IMR-90 (cell line): Measurements from ENCODE around the gene CGB1. TPM values are rescaled to one million over a fixed set of nuclear protein-coding genes. Genes with fewer than 3 reads are reported as not detected.

ENCODE experiments used
- ATAC-seq: fragments of 200-7000 bp; cut with Tn5 transposase; 2 replicates; pipeline ENCODE4 v1.9.1; 2020; ENCODE audit warnings: low read depth, mild to moderate bottlenecking, moderate library complexity
- BruUV-seq: library from RNA; stranded (reverse); fragments of 400-500 nt; replicated peaks from 2 replicates; lab custom pipeline; 2021; lab: Mats Ljungman, UMichigan
- CTCF ChIA-PET: fragments of 300-600 bp; formaldehyde crosslinking; extraction: SDS; loops from one replicate; lab custom pipeline; 2021; ENCODE audit warnings: antibody characterized with exemption; lab: Yijun Ruan, JAX
- POLR2A ChIA-PET: fragments of 300-600 bp; sonication (Branson Sonifier 250); formaldehyde crosslinking; loops from one replicate; lab custom pipeline; 2022; ENCODE audit warnings: antibody characterized with exemption; ENCODE audit not compliant: unreplicated experiment; lab: Charles Lee
- DNase-seq: peaks from one replicate; pipeline ENCODE4 v3.0.0; 2013
- H2AFZ ChIP-seq: replicated peaks from 2 replicates; pipeline ENCODE3; 2013; ENCODE audit warnings: low read length, mild to moderate bottlenecking; ENCODE audit not compliant: poor library complexity
- H2AK5ac ChIP-seq: 2 replicates; pipeline ENCODE4 v1.6.1; 2013; ENCODE audit warnings: low read depth, low read length, inconsistent platforms
- H2AK9ac ChIP-seq: replicated peaks from 2 replicates; pipeline ENCODE3; 2013; ENCODE audit warnings: mild to moderate bottlenecking, low read depth, low read length, moderate library complexity; ENCODE audit not compliant: poor library complexity
- H2BK120ac ChIP-seq: 2 replicates; pipeline ENCODE4 v1.6.1; 2013; ENCODE audit warnings: low read depth, low read length, inconsistent platforms
- H2BK15ac ChIP-seq: 3 replicates; pipeline ENCODE4 v1.6.1; 2013; ENCODE audit warnings: low read depth, low read length, inconsistent platforms
- H2BK20ac ChIP-seq: 2 replicates; pipeline ENCODE4 v1.6.1; 2013; ENCODE audit warnings: low read depth, mild to moderate bottlenecking, inconsistent platforms, low read length, moderate library complexity
- H2BK5ac ChIP-seq: 2 replicates; pipeline ENCODE4 v1.6.1; 2013; ENCODE audit warnings: mild to moderate bottlenecking, low read depth, low read length, inconsistent platforms; ENCODE audit not compliant: poor library complexity, severe bottlenecking
- H3K14ac ChIP-seq: replicated peaks from 2 replicates; pipeline ENCODE4 v1.6.1; 2013; ENCODE audit warnings: low read depth, low read length, inconsistent platforms
- H3K18ac ChIP-seq: 2 replicates; pipeline ENCODE4 v1.6.1; 2013; ENCODE audit warnings: low read depth, low read length, control low read depth
- H3K23ac ChIP-seq: 2 replicates; pipeline ENCODE4 v1.6.1; 2013; ENCODE audit warnings: low read depth, low read length, inconsistent platforms
- H3K27ac ChIP-seq: 2 replicates; pipeline ENCODE4 v1.5.1; 2013; ENCODE audit warnings: mild to moderate bottlenecking, control low read depth, low read length; ENCODE audit not compliant: insufficient read depth
- H3K27me3 ChIP-seq: 2 replicates; pipeline ENCODE4 v1.6.1; 2013; ENCODE audit warnings: low read length; ENCODE audit not compliant: control insufficient read depth, insufficient read depth
- H3K36me3 ChIP-seq: 2 replicates; pipeline ENCODE4 v1.6.1; 2013; ENCODE audit warnings: low read length, mixed read lengths; ENCODE audit not compliant: control insufficient read depth, insufficient read depth
- H3K4ac ChIP-seq: 2 replicates; pipeline ENCODE4 v1.6.1; 2013; ENCODE audit warnings: low read depth, low read length, inconsistent platforms
- H3K4me1 ChIP-seq: 2 replicates; pipeline ENCODE4 v1.6.1; 2013; ENCODE audit warnings: low read length, mixed read lengths; ENCODE audit not compliant: control insufficient read depth, insufficient read depth
- H3K4me2 ChIP-seq: 2 replicates; pipeline ENCODE4 v1.6.1; 2013; ENCODE audit warnings: low read depth, mild to moderate bottlenecking, control low read depth, low read length, moderate library complexity
- H3K4me3 ChIP-seq: 2 replicates; pipeline ENCODE4 v1.5.1; 2013; ENCODE audit warnings: low read depth, mild to moderate bottlenecking, control low read depth, low read length, moderate library complexity; ENCODE audit not compliant: insufficient read depth
- H3K56ac ChIP-seq: 2 replicates; pipeline ENCODE4 v1.6.1; 2013; ENCODE audit warnings: low read length, inconsistent platforms; ENCODE audit not compliant: insufficient read depth; ENCODE audit errors: extremely low read depth
- H3K79me1 ChIP-seq, 2 experiments: 2 replicates each; pipeline ENCODE4 v1.6.1; 2013; ENCODE audit warnings: low read length in 2 of 2, inconsistent platforms in 1 of 2, low read depth in 1 of 2
- H3K9ac ChIP-seq: 2 replicates; pipeline ENCODE4 v1.6.1; 2013; ENCODE audit warnings: low read depth, low read length, control low read depth
- H3K9me1 ChIP-seq: 2 replicates; pipeline ENCODE4 v1.6.1; 2013; ENCODE audit warnings: low read length, inconsistent platforms; ENCODE audit not compliant: insufficient read depth
- H3K9me3 ChIP-seq: 2 replicates; pipeline ENCODE4 v1.6.1; 2013; ENCODE audit warnings: low read length; ENCODE audit not compliant: control insufficient read depth, insufficient read depth
- H4K20me1 ChIP-seq: 2 replicates; pipeline ENCODE4 v1.6.1; 2013; ENCODE audit warnings: low read length, inconsistent platforms; ENCODE audit not compliant: insufficient read depth
- H4K5ac ChIP-seq: 2 replicates; pipeline ENCODE4 v1.6.1; 2013; ENCODE audit warnings: mild to moderate bottlenecking, low read depth, low read length, control low read depth
- H4K8ac ChIP-seq, 2 experiments: 2 replicates each; pipeline ENCODE4 v1.6.1; 2013; ENCODE audit warnings: low read depth in 2 of 2, low read length in 2 of 2, control low read depth in 1 of 2, inconsistent platforms in 1 of 2
- H4K91ac ChIP-seq: 2 replicates; pipeline ENCODE4 v1.6.1; 2013; ENCODE audit warnings: low read depth, low read length, inconsistent platforms; ENCODE audit not compliant: insufficient read depth
- BHLHE40 ChIP-seq: fragments of 150-350 bp; IDR thresholded peaks from 2 replicates; pipeline ENCODE4 v1.6.1; 2016; ENCODE audit warnings: mild to moderate bottlenecking, low read depth, low read length
- CEBPB ChIP-seq: IDR thresholded peaks from 2 replicates; pipeline ENCODE4 v1.6.1; 2012; ENCODE audit warnings: low read depth, low read length, improper control_type of control experiment
- CHD1 ChIP-seq: IDR thresholded peaks from 2 replicates; pipeline ENCODE4 v1.6.1; 2012; ENCODE audit warnings: low read depth, low read length, improper control_type of control experiment
- CTCF ChIP-seq: conservative IDR thresholded peaks from 2 replicates; pipeline ENCODE4 v1.5.1; 2012; ENCODE audit warnings: mild to moderate bottlenecking, low read depth, low read length, improper control_type of control experiment
- ELK1 ChIP-seq: fragments of 150-350 bp; IDR thresholded peaks from 2 replicates; pipeline ENCODE4 v1.6.1; 2016; ENCODE audit warnings: low read depth, mild to moderate bottlenecking, low read length, moderate library complexity, borderline replicate concordance
- FOS ChIP-seq: fragments of 150-350 bp; IDR thresholded peaks from 2 replicates; pipeline ENCODE4 v1.6.1; 2016; ENCODE audit warnings: low read depth, low read length
- MAFK ChIP-seq: IDR thresholded peaks from 2 replicates; pipeline ENCODE4 v1.6.1; 2012; ENCODE audit warnings: low read depth, low read length, improper control_type of control experiment
- MAZ ChIP-seq: IDR thresholded peaks from 2 replicates; pipeline ENCODE4 v1.6.1; 2012; ENCODE audit warnings: low read depth, mild to moderate bottlenecking, low read length, improper control_type of control experiment, moderate library complexity, borderline replicate concordance
- MXI1 ChIP-seq: IDR thresholded peaks from 2 replicates; pipeline ENCODE4 v1.6.1; 2012; ENCODE audit warnings: low read depth, mild to moderate bottlenecking, low read length, moderate library complexity, borderline replicate concordance
- NFE2L2 ChIP-seq: fragments of 150-350 bp; IDR thresholded peaks from 2 replicates; pipeline ENCODE4 v1.6.1; 2016; ENCODE audit warnings: low read depth, mild to moderate bottlenecking, low read length
- POLR2A ChIP-seq: IDR thresholded peaks from 2 replicates; pipeline ENCODE4 v1.6.1; 2012; ENCODE audit warnings: mild to moderate bottlenecking, low read depth, low read length
- RAD21 ChIP-seq: IDR thresholded peaks from 2 replicates; pipeline ENCODE4 v1.6.1; 2012; ENCODE audit warnings: low read length, improper control_type of control experiment
- RCOR1 ChIP-seq: IDR thresholded peaks from 2 replicates; pipeline ENCODE4 v1.6.1; 2012; ENCODE audit warnings: mild to moderate bottlenecking, low read length, improper control_type of control experiment; ENCODE audit not compliant: insufficient replicate concordance
- RFX5 ChIP-seq: IDR thresholded peaks from 2 replicates; pipeline ENCODE4 v1.8.0; 2012; ENCODE audit warnings: low read depth, mild to moderate bottlenecking, low read length, moderate library complexity
- SMC3 ChIP-seq: fragments of 150-350 bp; IDR thresholded peaks from 2 replicates; pipeline ENCODE4 v1.6.1; 2016; ENCODE audit warnings: low read depth, mild to moderate bottlenecking, antibody characterized with exemption, low read length, moderate library complexity
- USF2 ChIP-seq: fragments of 150-350 bp; IDR thresholded peaks from 2 replicates; pipeline ENCODE4 v1.6.1; 2017; ENCODE audit warnings: mild to moderate bottlenecking, antibody characterized with exemption, low read length, low read depth
- WGBS, 2 experiments: methylation state at CpG; one replicate each; pipeline versions ENCODE4 v1.1.5 to v1.1.7; 2013; ENCODE audit warnings: missing lambda C conversion rate in 2 of 2; ENCODE audit not compliant: insufficient read length in 1 of 2; ENCODE audit errors: extremely low coverage in 2 of 2; 5-methylcytosine and 5-hydroxymethylcytosine counted together
- dilution Hi-C: fragments of 300-500 bp; cut with HindIII; formaldehyde crosslinking; loops from one replicate; pipeline ENCODE4 v1.14.3; 2018; ENCODE audit warnings: low sequenced_read_pairs; ENCODE audit not compliant: unreplicated experiment
- in situ Hi-C: fragments of 300-500 bp; cut with MboI; formaldehyde crosslinking; loops from 3 replicates; pipeline ENCODE4 v1.14.3; 2019; ENCODE audit warnings: low sequenced_read_pairs, inconsistent platforms, mixed read lengths
- intact Hi-C: fragments of 100-400 bp; cut with micrococcal nuclease; formaldehyde crosslinking; loops from 2 replicates; pipeline ENCODE4 v1.10.0; 2022
- polyA plus RNA-seq, 3 experiments: library from polyadenylated mRNA; depleted of rRNA; stranded (reverse); fragments of >200 nt; gene quantifications; 2 replicates each; pipeline ENCODE4 v1.2.3, GENCODE V29; 2012; ENCODE audit warnings: low replicate concordance in 1 of 3
- total RNA-seq: library from RNA; depleted of rRNA; stranded (reverse); fragments of >200 nt; gene quantifications from 2 replicates; pipeline ENCODE4 v1.2.3, GENCODE V29; 2012

Gene CGB1
- total and polyA plus RNA-seq, 2 of the 4 experiments (the other 2 are of a cell fraction): not detected

GRCh38 chr19:49004964-49005614 lies 31.6 kb downstream of the CGB1 start:
- in situ Hi-C loops: no loop called here
- POLR2A ChIA-PET: no interaction called here
- WGBS, 2 experiments: no CpG with 5 or more reads among the region's 7 CpGs

More at GRCh38 chr19:49004964-49005614, 31.6 kb downstream of the CGB1 start:
- Histone ChIP-seq H3K18ac (no peak overlapping the region), H3K79me1 (peaks cover 0 to 19% of the 10 kb centered on the region in 2 experiments; a peak in 3 of 4 replicates), H3K36me3 (peaks cover 44% of the 10 kb centered on the region), H3K14ac (no peak overlapping the region), H3K9me1 (peaks cover 2% of the 10 kb centered on the region; the same call in 1 of the 2 replicates), H3K27ac (no peak overlapping the region), H2AFZ (no peak overlapping the region), H2BK20ac (no peak overlapping the region), H3K4ac (no peak overlapping the region), H3K9me3 (no peaks in the 10 kb centered on the region), H3K4me1 (no peaks in the 10 kb centered on the region), H4K8ac (no peak overlapping the region), H2BK15ac (no peak overlapping the region), H3K4me3 (no peak overlapping the region), H2AK5ac (no peak overlapping the region), H3K56ac (no peak overlapping the region), H4K20me1 (no peaks in the 10 kb centered on the region), H2BK120ac (no peak overlapping the region), H3K23ac (no peak overlapping the region), H2BK5ac (no peak overlapping the region), H3K27me3 (no peaks in the 10 kb centered on the region), H3K9ac (no peak overlapping the region), H2AK9ac (no peak overlapping the region), H3K4me2 (no peak overlapping the region), H4K91ac (no peak overlapping the region), H4K5ac (no peak overlapping the region)
- no peak for DNase-seq
- intact Hi-C loops: no loop called here
- no peak for ATAC-seq
- no peak for TF ChIP-seq CEBPB
- TF ChIP-seq RCOR1: no peak
- TF ChIP-seq ELK1: no peak
- TF ChIP-seq RFX5: no peak
- TF ChIP-seq MAFK: no peak
- no peak for TF ChIP-seq NFE2L2
- TF ChIP-seq CTCF: no peak
- no peak for TF ChIP-seq MAZ
- no peak for TF ChIP-seq RAD21
- TF ChIP-seq BHLHE40: no peak
- TF ChIP-seq CHD1: no peak
- TF ChIP-seq POLR2A: no peak
- TF ChIP-seq SMC3: no peak
- no peak for TF ChIP-seq FOS
- no peak for TF ChIP-seq MXI1
- TF ChIP-seq USF2: no peak
- CTCF ChIA-PET: interaction anchor here (1.9 kb wide), 1 partner anchor 12 kb away, joined by 5 read pairs; the partner anchor contains the start of genes GYS1 and RUVBL2
- dilution Hi-C loops: no loop called here
- BruUV-seq: no TSS peak
